PFSK-1 (cell line): Measurements from ENCODE around the gene GCNT3.

ENCODE experiments used
- FOXP2 ChIP-seq: optimal IDR thresholded peaks from 2 replicates; pipeline ENCODE3; 2011; ENCODE audit warnings: borderline replicate concordance, control low read depth, inconsistent platforms; ENCODE audit not compliant: insufficient read depth; ENCODE audit errors: extremely low read length, extremely low read depth
- POLR2AphosphoS5 ChIP-seq: IDR thresholded peaks from 2 replicates; pipeline ENCODE4 v1.6.1; 2012; ENCODE audit warnings: low read depth, mild to moderate bottlenecking, control low read depth, low read length, moderate library complexity
- REST ChIP-seq, 2 experiments: IDR thresholded peaks; 2 replicates each; pipeline versions ENCODE4 v1.6.1 to v1.8.0; 2011 to 2012; ENCODE audit warnings: low read depth in 2 of 2, low read length in 2 of 2, control low read depth in 1 of 2, inconsistent platforms in 1 of 2, mild to moderate bottlenecking in 1 of 2, moderate library complexity in 1 of 2; ENCODE audit not compliant: insufficient read depth in 1 of 2
- SIN3A ChIP-seq: IDR thresholded peaks from 2 replicates; pipeline ENCODE4 v1.6.1; 2012; ENCODE audit warnings: mild to moderate bottlenecking, low read length, moderate library complexity, borderline replicate concordance; ENCODE audit not compliant: insufficient read depth
- TAF1 ChIP-seq: IDR thresholded peaks from 2 replicates; pipeline ENCODE4 v1.6.1; 2012; ENCODE audit warnings: low read length, control low read depth, borderline replicate concordance; ENCODE audit not compliant: insufficient read depth

The GCNT3 gene

DNA sequence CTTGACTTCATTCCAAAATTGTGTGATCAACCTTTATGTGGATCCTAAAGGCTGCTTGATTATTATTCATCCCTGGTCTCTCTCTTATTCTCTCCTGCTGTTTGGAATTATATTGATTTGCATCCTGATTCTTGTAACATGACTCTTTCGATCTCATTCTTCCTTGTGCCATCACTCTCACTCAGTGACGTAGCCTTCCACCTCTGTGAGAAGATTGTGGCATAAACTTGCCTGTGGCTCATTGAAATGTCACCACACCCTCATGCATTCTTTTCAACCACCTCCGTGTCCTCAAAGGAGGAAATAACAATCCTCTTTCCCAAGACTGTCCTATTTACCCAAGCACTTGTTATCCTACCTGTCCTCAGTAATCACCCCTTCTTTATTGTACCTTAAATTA, 41.3 kb upstream of the GCNT3 start:
- TF ChIP-seq FOXP2 (no peak), REST (IDR thresholded peaks at IDR 0.05; ENCODE audit: insufficient read depth in 1 of 2, low read depth in 2 of 2, low read length in 2 of 2) (no peak), TAF1 (no peak), SIN3A (no peak), POLR2AphosphoS5 (no peak)

DNA sequence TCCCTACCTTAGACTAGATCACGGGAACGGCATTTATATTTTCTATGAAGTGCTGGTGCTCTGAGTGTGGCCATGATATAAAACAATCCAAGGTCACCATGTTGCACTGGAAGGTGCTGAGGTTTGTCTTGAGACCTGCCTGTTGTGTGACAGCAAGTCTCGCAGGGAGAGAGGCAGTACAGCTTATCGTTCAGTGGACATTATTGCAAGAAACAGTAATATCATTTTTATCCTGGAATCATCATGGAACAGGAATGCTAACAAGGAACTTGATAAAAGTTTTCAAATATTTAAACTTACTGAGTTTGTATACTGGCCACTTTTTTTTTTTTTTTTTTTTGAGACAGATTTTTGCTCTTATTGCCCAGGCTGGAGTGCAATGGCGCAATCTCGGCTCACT, 40.0 kb upstream of the GCNT3 start:
- no peak for TF ChIP-seq TAF1
- TF ChIP-seq POLR2AphosphoS5, result no peak
- TF ChIP-seq REST (IDR thresholded peaks at IDR 0.05; ENCODE audit: insufficient read depth in 1 of 2, low read depth in 2 of 2, low read length in 2 of 2), result no peak
- no peak for TF ChIP-seq SIN3A
- no peak for TF ChIP-seq FOXP2

DNA sequence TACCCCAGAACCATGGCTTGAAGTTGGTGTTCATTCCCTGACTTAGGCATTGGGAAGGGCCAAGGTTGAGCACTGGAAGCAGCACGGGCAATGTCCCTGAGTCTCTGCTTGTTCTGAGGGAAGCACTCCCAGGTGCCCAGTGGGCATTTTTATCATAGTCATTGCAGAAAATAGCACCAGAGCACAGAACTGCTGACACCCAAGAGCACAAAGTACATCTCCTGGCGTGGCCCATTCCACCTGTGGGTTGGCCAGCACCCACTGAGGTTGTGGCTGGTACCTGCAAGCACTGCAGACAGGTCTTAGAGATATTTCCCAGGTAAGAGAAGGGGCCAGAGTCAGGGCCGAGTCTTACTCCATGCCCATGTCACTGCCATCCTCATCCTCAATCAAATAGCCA, 28.5 kb upstream of the GCNT3 start:
- TF ChIP-seq SIN3A (no peak), POLR2AphosphoS5 (no peak), FOXP2 (no peak), REST (IDR thresholded peaks at IDR 0.05; ENCODE audit: insufficient read depth in 1 of 2, low read depth in 2 of 2, low read length in 2 of 2) (no peak), TAF1 (no peak)

DNA sequence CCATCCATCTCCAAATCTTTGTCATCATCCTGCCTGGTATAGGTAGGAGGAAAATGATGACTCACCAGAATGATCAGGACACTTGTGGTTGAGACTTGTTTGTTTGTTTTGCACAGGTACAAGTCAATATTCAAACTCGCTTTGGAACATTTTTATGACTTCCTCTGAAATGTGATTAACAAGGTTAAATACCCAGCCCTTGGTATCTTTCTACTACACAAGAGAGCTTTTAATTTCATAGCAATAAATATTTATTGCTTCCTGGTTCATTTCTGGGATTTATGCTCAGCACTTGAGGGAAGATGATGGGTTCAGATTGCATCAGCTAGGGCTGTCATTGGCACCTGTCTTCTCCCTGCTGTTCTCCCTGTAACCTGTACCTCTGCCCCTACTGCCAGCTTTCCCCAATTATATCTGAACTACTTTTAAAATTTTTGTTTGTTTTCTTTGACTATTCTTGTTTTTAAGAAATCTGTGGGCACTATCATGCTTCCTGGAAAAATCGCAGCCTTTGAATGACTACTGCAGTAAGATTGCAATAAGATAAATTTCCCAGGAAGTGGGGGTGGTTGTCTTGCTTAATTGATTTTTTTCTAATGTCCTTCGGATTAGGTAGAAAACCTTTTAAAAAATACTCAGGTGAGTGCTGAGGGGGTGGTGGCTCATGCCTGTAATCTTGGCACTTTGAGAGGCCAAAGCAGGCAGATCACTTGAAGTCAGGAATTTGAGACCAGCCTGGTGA, 24.3 kb upstream of the GCNT3 start:
- no peak for TF ChIP-seq REST (IDR thresholded peaks at IDR 0.05; ENCODE audit: insufficient read depth in 1 of 2, low read depth in 2 of 2, low read length in 2 of 2)
- no peak for TF ChIP-seq SIN3A
- no peak for TF ChIP-seq FOXP2
- TF ChIP-seq POLR2AphosphoS5, result no peak
- TF ChIP-seq TAF1, result no peak
